GM21786 (cell line): Measurements from ENCODE around the gene CCDC78.

ENCODE experiments used
- ATAC-seq: cut with Tn5 transposase; IDR thresholded peaks from one replicate; pipeline ENCODE4 v1.9.1; 2021; ENCODE audit not compliant: unreplicated experiment

The CCDC78 gene

DNA sequence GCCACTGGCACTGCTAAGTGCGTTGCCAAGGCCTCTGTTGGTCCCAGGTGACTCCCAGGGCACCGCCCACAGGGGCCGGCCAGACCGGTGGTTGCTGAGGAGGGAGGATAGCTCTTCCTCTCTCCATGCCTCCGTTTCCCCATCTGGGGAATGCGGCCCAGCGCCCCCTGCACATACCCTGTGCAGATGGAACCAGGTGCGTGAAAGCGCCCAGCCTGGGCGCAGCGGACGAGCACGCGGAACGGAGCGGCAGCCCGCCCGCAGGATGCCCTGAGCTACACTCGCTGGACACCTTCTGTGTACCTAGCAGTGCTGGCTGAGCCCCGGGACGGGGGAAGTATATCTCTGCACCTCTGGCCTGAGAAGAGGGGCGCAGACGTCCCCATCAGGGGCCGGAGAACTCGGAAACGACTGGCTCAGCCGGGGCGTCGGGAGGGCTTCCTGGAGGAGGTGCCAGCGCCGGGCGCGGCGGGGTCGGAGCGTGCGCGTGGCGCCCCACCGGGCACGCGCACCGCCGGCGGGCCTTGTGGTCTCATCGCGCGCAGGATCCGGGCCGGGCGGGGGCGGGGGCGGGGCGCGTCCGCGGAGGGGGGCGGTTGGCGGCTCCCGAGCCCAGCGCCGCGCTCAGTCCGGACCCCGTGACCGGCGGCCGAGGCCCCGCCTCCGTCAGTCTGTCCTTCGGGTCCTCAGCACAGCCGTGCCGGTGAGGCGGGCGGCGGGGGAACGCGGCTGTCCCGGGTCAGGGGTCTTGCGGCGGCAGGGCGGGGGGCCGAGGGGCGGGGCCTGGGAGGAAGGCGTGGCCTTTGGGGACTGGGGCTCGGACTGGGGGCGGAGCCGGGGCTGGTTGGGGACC lies at the start of gene CCDC78, which contains the start of gene HAGHL:
TSS of gene CCDC78 (minus strand) at position 6 of the 853 bp plus-strand sequence. CDS start 76 bp downstream, outside the sequence.
TSS of gene HAGHL (plus strand) at position 669 of the 853 bp plus-strand sequence. CDS start 404 bp downstream, outside the sequence.
- ATAC-seq, result no peak

GRCh38 chr16:775236-775796 lies 49.1 kb upstream of the CCDC78 start:
- no peak for ATAC-seq

- no peak for ATAC-seq
Observed at GRCh38 chr16:774086-775001, 48.1 kb upstream of the CCDC78 start.

DNA sequence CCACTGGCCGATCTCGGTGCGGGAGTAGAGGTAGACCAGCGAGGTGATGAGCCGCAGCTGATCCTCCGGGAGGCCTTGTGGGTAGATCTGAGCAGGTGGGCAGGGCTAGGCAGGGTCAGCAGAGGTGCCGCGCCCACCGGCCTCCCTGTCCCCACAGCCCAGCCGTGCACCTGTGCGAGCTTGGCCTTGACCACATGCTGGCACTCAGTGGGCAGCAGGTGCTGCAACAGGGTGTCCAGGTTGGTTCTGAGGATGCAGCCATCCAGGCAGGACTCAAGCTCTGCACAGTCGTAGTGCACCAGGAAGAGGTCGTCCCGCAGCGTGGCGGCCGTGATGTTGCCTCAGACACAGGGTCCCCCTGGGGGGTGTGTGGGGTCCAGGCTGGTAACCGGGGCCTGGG lies 46.7 kb upstream of the CCDC78 start:
- ATAC-seq, result no peak

- ATAC-seq, result no peak
Observed at GRCh38 chr16:770411-770810, 44.2 kb upstream of the CCDC78 start.

DNA sequence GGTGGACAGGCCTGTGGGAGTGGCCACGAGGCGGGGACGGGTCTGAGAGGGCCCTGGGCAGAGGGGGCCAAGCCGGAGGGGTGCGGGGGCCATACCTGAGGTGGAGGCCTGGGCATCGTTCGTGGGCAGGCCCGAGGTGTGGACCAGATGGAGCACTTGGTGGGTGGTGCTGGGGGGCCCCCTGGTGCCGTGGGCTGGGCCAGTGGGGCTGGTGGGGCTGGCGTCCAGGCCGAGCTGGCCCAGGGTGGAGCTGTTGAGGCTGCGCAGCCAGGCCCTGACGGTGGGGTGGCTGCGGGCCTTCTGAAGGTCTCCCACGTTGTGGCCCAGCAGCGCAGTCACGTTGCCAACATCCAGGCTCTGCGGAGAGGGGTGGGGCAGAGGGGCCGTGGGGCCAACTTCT lies 43.7 kb upstream of the CCDC78 start:
- no peak for ATAC-seq

DNA sequence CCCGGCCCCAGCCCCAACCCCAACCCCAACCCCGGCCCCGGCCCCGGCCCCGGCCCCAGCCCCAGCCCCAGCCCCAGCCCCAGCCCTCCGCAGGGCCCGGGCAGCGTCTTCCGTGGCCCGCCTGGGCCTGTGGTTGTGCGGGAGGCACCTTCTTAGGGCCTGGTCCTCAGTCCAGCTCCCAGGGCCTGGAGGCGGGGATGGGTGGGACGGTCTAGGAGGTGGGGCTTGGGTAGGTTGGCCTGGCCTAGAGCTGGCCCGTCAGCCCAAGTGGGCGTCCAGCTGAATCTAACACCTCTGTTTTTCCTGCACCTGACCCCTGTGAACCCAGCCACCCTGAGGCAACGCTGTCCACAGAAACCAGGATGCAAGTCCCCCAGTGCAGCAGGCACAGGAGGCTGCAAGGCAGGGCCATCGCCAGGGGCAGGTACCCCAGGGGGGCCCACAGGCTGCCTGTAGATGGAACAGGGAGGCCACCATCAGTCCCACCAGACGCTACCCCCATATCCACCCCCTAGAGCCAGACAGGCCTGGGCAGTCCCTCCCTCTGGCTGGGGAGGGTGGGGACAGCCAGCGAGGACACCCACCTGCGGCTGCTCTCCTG lies 43.0 kb upstream of the CCDC78 start:
- no peak for ATAC-seq

DNA sequence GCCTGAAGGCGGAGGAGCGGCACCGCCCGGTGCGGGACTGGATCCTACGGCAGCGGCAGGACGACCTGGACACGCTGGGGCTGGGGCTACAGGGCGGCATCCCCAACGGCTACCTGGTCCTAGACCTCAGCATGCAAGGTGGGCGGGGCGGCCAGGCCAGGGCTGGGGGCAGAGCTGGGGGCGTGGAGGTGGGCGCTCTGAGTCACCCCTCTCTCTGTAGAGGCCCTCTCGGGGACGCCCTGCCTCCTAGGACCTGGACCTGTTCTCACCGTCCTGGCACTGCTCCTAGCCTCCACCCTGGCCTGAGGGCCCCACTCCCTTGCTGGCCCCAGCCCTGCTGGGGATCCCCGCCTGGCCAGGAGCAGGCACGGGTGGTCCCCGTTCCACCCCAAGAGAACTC lies 42.2 kb upstream of the CCDC78 start:
- ATAC-seq, result no peak

- no peak for ATAC-seq
Observed at GRCh38 chr16:767743-768235, 41.5 kb upstream of the CCDC78 start.

DNA sequence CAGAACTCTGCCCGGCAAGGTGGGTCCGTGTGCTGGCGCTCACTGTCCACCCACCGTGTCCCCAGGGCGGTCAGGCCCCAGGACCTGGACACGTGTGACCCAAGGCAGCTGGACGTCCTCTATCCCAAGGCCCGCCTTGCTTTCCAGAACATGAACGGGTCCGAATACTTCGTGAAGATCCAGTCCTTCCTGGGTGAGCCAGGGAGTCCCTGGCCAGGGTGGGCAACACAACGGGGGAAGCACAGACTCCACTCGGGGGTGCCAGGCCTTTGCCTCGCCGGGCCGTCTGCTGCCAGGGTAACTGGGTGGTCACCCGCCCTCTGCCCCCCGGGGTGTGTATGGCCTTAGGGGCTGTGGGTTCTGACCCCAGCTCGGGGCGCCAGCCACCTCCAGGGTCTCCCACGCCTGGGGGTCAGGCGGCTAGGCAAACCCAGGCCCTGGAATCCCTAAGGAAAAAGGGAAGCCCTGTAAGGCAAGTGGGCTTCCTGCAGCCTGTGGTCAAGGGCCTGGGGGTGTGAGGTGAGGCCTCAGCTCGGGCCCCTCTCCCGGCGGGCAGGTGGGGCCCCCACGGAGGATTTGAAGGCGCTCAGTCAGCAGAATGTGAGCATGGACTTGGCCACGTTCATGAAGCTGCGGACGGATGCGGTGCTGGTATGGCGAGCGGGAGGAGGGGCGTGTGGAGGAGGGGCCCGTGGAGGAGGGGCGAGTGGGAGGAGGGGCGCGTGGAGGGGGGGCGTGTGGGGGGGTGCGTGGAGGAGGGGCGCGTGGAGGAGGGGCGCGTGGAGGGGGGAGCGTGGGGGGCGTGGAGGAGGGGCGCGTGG lies 40.8 kb upstream of the CCDC78 start:
- no peak for ATAC-seq

GRCh38 chr16:766008-766819 lies 40.0 kb upstream of the CCDC78 start:
- no peak for ATAC-seq

- no peak for ATAC-seq
Observed at GRCh38 chr16:765488-765865, 39.2 kb upstream of the CCDC78 start.

DNA sequence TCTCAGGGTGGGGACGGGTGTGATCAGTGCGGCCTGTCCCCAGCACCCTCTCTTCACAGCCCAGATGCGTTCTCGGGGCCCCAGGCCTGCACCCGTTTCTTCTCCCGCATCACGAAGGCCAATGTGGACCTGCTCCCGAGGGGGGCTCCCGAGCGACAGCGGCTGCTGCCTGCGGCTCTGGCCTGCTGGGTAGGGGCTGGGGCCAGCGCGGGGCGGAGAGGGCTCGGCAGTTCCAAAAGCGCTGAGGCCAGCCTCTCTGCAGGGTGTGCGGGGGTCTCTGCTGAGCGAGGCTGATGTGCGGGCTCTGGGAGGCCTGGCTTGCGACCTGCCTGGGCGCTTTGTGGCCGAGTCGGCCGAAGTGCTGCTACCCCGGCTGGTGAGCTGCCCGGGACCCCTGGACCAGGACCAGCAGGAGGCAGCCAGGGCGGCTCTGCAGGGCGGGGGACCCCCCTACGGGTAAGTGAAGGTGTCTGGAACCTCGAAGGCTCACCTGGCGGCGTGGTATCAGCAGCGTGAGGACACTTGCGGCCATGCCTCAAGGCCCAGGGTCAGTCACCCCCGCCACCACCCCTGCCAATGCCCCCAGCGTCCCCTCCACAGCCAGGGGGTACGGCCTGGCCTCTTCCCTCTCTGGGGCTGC lies 38.7 kb upstream of the CCDC78 start:
- no peak for ATAC-seq

DNA sequence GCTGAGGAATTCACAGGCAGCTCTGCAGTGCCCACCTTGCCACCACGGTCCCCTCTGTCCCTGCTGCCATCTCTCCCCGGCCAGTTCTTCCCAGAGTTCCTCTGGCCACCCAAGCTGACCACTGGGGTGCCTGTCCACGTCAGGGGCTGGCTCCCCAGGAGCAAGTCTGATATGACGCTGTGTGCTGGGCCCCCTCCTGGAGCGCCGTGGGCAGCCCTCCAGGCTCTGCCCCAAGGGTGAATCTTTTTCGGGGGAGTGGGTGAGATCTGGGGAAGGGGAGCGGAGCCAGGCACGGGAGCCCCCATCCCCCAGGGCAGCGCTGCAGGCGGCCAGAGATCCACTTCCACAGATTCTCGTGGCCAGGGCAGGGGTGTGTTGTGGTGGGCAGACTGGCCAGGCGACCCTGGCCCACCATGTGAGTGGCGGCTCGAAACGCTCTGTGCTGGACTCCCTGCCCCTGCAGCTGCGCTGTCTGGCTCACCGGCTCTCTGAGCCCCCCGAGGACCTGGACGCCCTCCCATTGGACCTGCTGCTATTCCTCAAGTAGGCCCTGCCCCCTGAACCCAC lies 38.0 kb upstream of the CCDC78 start:
- no peak for ATAC-seq

GRCh38 chr16:763369-764183 lies 37.3 kb upstream of the CCDC78 start:
- ATAC-seq, result no peak

DNA sequence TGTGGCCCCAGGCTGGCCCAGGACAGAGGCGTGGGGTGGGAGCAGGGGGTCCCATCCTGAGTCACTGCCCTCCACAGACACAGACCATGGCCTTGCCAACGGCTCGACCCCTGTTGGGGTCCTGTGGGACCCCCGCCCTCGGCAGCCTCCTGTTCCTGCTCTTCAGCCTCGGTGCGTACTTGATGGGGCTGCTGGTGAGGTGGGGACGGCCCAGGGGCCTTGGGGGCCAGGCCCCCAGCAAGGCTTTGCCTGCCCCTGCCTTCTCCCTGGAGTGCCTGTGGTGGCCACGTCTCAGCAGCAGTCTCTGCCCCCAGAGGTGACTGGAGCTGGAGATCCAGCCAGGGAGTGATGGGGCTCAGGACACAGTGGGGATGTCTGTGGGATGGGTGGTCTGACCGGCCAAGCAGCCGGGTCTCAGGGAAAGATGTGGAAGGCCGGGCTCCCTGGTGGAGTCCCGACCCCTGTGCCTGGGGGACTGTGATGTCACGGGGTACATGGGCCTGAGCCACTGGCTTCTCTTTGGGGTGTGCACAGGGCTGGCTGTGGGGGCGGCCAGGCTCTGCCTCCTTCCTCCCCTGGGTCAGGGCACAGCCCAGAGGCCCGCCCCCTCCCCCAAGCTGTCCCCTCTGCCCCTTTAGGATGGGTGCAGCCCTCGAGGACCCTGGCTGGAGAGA lies 36.5 kb upstream of the CCDC78 start:
- ATAC-seq, result no peak
